Measurements from ENCODE around the gene PRTN3. TPM values are rescaled to one million over a fixed set of nuclear protein-coding genes. Genes with fewer than 3 reads are reported as not detected.
"Not testable (repeated sequence)": the region's sequence is repeated elsewhere in the genome, so short reads cannot be mapped to it uniquely, and the experiment has no call there.

PRTN3 gene
- total and polyA plus RNA-seq, 9 donors = 0.41 TPM; not detected in 8

- DNase-seq = no peak
- no peaks in the 10 kb centered on the region for H3K9me3 ChIP-seq
- no peaks in the 10 kb centered on the region for H3K4me1 ChIP-seq (ENCODE audit: insufficient read depth)
- H3K27me3 ChIP-seq = no peaks in the 10 kb centered on the region
- TF ChIP-seq EP300 (IDR thresholded peaks at IDR 0.05) = no peak
- TF ChIP-seq, protein P1, sequence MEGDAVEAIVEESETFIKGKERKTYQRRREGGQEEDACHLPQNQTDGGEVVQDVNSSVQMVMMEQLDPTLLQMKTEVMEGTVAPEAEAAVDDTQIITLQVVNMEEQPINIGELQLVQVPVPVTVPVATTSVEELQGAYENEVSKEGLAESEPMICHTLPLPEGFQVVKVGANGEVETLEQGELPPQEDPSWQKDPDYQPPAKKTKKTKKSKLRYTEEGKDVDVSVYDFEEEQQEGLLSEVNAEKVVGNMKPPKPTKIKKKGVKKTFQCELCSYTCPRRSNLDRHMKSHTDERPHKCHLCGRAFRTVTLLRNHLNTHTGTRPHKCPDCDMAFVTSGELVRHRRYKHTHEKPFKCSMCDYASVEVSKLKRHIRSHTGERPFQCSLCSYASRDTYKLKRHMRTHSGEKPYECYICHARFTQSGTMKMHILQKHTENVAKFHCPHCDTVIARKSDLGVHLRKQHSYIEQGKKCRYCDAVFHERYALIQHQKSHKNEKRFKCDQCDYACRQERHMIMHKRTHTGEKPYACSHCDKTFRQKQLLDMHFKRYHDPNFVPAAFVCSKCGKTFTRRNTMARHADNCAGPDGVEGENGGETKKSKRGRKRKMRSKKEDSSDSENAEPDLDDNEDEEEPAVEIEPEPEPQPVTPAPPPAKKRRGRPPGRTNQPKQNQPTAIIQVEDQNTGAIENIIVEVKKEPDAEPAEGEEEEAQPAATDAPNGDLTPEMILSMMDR (IDR thresholded peaks at IDR 0.05) = no peak
- TF ChIP-seq POLR2A (IDR thresholded peaks at IDR 0.05) = no peak
- no peak overlapping the region for H3K4me3 ChIP-seq
- intact Hi-C loops (cut with DNase I) = no loop called here
- H3K27ac ChIP-seq = no peak overlapping the region
- no peaks in the 10 kb centered on the region for H3K36me3 ChIP-seq
- WGBS, 3 donors = 93 to 95% (median 94%) methylated on average over 13 of the region's 13 CpGs
These were observed 24.9 kb upstream of the PRTN3 start for GRCh38 chr19:815775-816499.

- intact Hi-C loops (cut with DNase I) = no loop called here
- no peaks in the 10 kb centered on the region for H3K9me3 ChIP-seq
- no peaks in the 10 kb centered on the region for H3K27me3 ChIP-seq
- no peak overlapping the region for H3K27ac ChIP-seq
- DNase-seq = no peak
- H3K36me3 ChIP-seq = no peaks in the 10 kb centered on the region
- H3K4me3 ChIP-seq = no peak overlapping the region
- H3K4me1 ChIP-seq (ENCODE audit: insufficient read depth) = no peaks in the 10 kb centered on the region
- WGBS, 3 donors = 93 to 94% (median 94%) methylated on average over 2 of the region's 2 CpGs
- no peak for TF ChIP-seq POLR2A (IDR thresholded peaks at IDR 0.05)
- no peak for TF ChIP-seq EP300 (IDR thresholded peaks at IDR 0.05)
- TF ChIP-seq, protein P1 (IDR thresholded peaks at IDR 0.05) = no peak
These were observed 24.3 kb upstream of the PRTN3 start for GRCh38 chr19:816500-816857.

- DNase-seq; H3K4me1 ChIP-seq (ENCODE audit: insufficient read depth); H3K27me3 ChIP-seq; intact Hi-C loops (cut with DNase I); H3K4me3 ChIP-seq; H3K9me3 ChIP-seq; H3K36me3 ChIP-seq; H3K27ac ChIP-seq: not testable (repeated sequence)
- WGBS, 3 donors = 94 to 97% (median 96%) methylated on average over 5 of the region's 5 CpGs
These were observed 20.6 kb upstream of the PRTN3 start for GRCh38 chr19:820212-820611.

DNA sequence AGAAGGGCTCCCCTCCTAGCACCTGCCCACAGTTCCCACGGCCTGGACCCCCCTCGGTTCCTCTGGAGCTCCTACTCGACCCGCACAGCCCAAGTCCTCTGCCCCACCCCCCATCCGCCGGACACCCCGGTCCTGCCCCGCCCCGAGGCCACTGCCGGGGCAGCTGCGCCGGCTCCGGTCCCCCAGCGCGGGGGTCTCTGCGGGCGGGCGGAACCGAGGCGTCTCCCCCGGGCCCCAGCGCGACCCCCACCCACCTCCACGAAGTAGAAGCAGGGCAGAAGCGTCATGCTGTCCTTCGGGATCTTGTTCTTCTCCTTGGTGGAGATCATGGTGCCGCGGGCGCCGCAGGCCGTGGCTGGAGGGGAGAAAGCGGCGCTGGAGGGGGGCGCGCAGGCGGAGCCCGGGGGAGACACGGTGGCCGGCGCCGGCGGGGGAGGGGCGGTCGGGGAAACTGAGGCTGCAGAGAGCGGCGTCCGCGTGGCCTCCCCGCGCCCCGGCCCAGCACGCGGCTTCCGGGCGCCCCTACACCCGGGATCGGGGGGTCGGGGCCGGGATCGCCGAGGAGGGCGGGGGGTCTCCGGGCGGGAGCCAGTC, 19.5 kb upstream of the PRTN3 start:
- DNase-seq = peak in 2 of 5 donors; percentile 28 to 36
- no peak overlapping the region for H3K4me3 ChIP-seq
- intact Hi-C loops (cut with DNase I) = no loop called here

More for the DNA sequence above, 19.5 kb upstream of the PRTN3 start:
- H3K27ac ChIP-seq = no peak overlapping the region
- peaks cover 2% of the 10 kb centered on the region for H3K4me1 ChIP-seq (ENCODE audit: insufficient read depth)
- H3K9me3 ChIP-seq = no peaks in the 10 kb centered on the region
- H3K36me3 ChIP-seq = no peaks in the 10 kb centered on the region
- no peaks in the 10 kb centered on the region for H3K27me3 ChIP-seq
- no peak for TF ChIP-seq POLR2A (IDR thresholded peaks at IDR 0.05)
- no peak for TF ChIP-seq EP300 (IDR thresholded peaks at IDR 0.05)
- TF ChIP-seq, protein P1 (IDR thresholded peaks at IDR 0.05) = no peak
- 1 to 2% (median 1%) methylated on average over 33 to 64 of the region's 64 CpGs for WGBS, 3 donors
